Neuronal stem cell (in vitro differentiated cells): ENCODE data around the gene GPSM1.

Experiments
- DNase-seq: peaks from one replicate; pipeline ENCODE4 v3.0.0-alpha.2; 2013; ENCODE audit warnings: low spot score
- H2AFZ ChIP-seq: one replicate; pipeline ENCODE4 v1.6.1; 2013; ENCODE audit warnings: mild to moderate bottlenecking, low read length, inconsistent platforms
- H2AK5ac ChIP-seq: 2 replicates; pipeline ENCODE4 v1.6.1; 2013; ENCODE audit warnings: low read depth, mild to moderate bottlenecking, inconsistent platforms, low read length, moderate library complexity, mixed read lengths
- H2BK120ac ChIP-seq: 2 replicates; pipeline ENCODE4 v1.6.1; 2013; ENCODE audit warnings: low read depth, mild to moderate bottlenecking, inconsistent platforms, low read length, moderate library complexity, mixed read lengths
- H2BK12ac ChIP-seq: one replicate; pipeline ENCODE4 v1.6.1; 2013; ENCODE audit warnings: low read length, inconsistent platforms
- H2BK15ac ChIP-seq: 2 replicates; pipeline ENCODE4 v1.6.1; 2013; ENCODE audit warnings: mild to moderate bottlenecking, low read length, inconsistent platforms, mixed read lengths
- H2BK5ac ChIP-seq: one replicate; pipeline ENCODE4 v1.6.1; 2013; ENCODE audit warnings: inconsistent platforms, mild to moderate bottlenecking, low read length, moderate library complexity
- H3K14ac ChIP-seq: one replicate; pipeline ENCODE4 v1.6.1; 2013; ENCODE audit warnings: low read length, inconsistent platforms
- H3K18ac ChIP-seq: 2 replicates; pipeline ENCODE4 v1.6.1; 2013; ENCODE audit warnings: low read length, inconsistent platforms
- H3K23ac ChIP-seq: 2 replicates; pipeline ENCODE4 v1.6.1; 2013; ENCODE audit warnings: low read depth, mild to moderate bottlenecking, mixed read lengths, low read length, inconsistent platforms; ENCODE audit not compliant: poor library complexity
- H3K27ac ChIP-seq: replicated peaks from 3 replicates; pipeline ENCODE4 v1.5.1; 2013; ENCODE audit warnings: low read length, inconsistent platforms
- H3K27me3 ChIP-seq, 3 experiments: 2 replicates each; pipeline ENCODE4 v1.6.1; 2013; ENCODE audit warnings: low read length in 3 of 3, mild to moderate bottlenecking in 2 of 3, inconsistent platforms in 1 of 3, low read depth in 1 of 3, mixed read lengths in 1 of 3, moderate library complexity in 1 of 3; ENCODE audit not compliant: control insufficient read depth in 3 of 3, insufficient read depth in 3 of 3
- H3K36me3 ChIP-seq, 2 donors: replicated peaks in 1 of 2; 2 replicates each; pipeline ENCODE4 v1.6.1; 2013; ENCODE audit warnings: low read length in 2 of 2; ENCODE audit not compliant: control insufficient read depth in 2 of 2, insufficient read depth in 2 of 2
- H3K4ac ChIP-seq: 2 replicates; pipeline ENCODE4 v1.6.1; 2013; ENCODE audit warnings: inconsistent platforms, mild to moderate bottlenecking, low read length, moderate library complexity
- H3K4me1 ChIP-seq, 2 donors: 1 replicate in 1 of 2; 2 replicates in 1 of 2; pipeline ENCODE4 v1.6.1; 2013; ENCODE audit warnings: low read length in 2 of 2, low read depth in 1 of 2; ENCODE audit not compliant: control insufficient read depth in 2 of 2, insufficient read depth in 1 of 2
- H3K4me2 ChIP-seq: one replicate; pipeline ENCODE4 v1.6.1; 2013; ENCODE audit warnings: mild to moderate bottlenecking, low read length, inconsistent platforms; ENCODE audit not compliant: insufficient read depth, poor library complexity, severe bottlenecking
- H3K4me3 ChIP-seq, 2 donors: 2 replicates each; pipeline ENCODE4 v1.5.1; 2013; ENCODE audit warnings: low read length in 2 of 2, mild to moderate bottlenecking in 2 of 2, inconsistent platforms in 1 of 2, moderate library complexity in 1 of 2
- H3K79me1 ChIP-seq: one replicate; pipeline ENCODE4 v1.6.1; 2013; ENCODE audit warnings: low read depth, mild to moderate bottlenecking, inconsistent platforms, low read length, moderate library complexity
- H3K9ac ChIP-seq: one replicate; pipeline ENCODE4 v1.6.1; 2013; ENCODE audit warnings: mild to moderate bottlenecking, low read depth, low read length, inconsistent platforms; ENCODE audit not compliant: poor library complexity
- H3K9me3 ChIP-seq, 2 donors: replicated peaks in 1 of 2; 2 replicates each; pipeline versions ENCODE3 to v1.6.1; 2013; ENCODE audit warnings: low read length in 2 of 2, mild to moderate bottlenecking in 2 of 2, inconsistent platforms in 1 of 2, low read depth in 1 of 2, mixed read lengths in 1 of 2, moderate library complexity in 1 of 2; ENCODE audit not compliant: control insufficient read depth in 2 of 2, insufficient read depth in 1 of 2
- H4K8ac ChIP-seq: one replicate; pipeline ENCODE4 v1.6.1; 2013; ENCODE audit warnings: low read depth, mild to moderate bottlenecking, inconsistent platforms, low read length, moderate library complexity
- H4K91ac ChIP-seq: one replicate; pipeline ENCODE4 v1.6.1; 2013; ENCODE audit warnings: low read length, low read depth, mild to moderate bottlenecking, inconsistent platforms; ENCODE audit not compliant: poor library complexity
- WGBS, 2 donors: extraction: QIAGEN DNeasy Blood & Tissue Kit; methylation state at CpG; one replicate each; pipeline ENCODE4 v1.1.7; 2013; ENCODE audit warnings: missing lambda C conversion rate in 2 of 2, mixed read lengths in 1 of 2; ENCODE audit not compliant: insufficient read length in 2 of 2, insufficient replicate concordance in 1 of 2; ENCODE audit errors: extremely low coverage in 2 of 2; 5-methylcytosine and 5-hydroxymethylcytosine counted together

The GPSM1 gene

DNA sequence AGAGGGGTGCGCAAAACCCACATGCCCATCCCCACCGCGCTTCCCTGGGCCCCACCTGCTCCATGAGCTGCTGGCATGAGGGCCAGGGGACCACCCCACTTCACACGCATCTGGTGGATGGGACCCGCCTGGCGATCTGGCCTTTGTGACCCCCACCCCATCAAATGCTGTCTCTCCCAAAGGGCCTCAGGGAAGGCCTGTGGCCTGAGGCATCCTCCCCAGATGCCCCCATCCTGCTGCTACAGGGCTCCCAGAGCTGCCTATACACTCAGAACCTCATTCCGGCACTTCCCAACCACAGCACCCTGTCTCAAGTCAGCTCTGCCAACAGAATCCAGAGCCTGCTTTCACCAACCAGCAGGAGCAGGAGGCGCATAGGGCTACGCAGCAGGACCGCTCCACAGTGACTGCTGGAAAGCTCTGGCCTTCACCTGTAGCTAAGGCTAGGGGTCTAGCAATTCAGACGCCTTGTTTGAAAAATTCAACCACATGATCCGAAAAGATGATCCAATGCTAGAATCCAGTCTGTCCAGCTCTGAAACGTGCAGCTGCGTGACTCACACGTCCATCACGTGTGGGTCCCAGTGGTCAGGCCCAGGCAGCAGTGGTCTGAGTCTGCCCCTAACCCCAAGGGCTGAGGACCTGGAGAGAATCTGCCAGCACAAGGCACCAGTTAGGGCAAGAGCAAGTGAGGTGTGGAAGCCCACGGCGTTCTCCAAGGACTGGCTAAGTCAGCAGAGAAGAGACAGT is 74.0 kb downstream of the GPSM1 start:
- Histone ChIP-seq H3K79me1 (peaks cover 20% of the 10 kb centered on the region), H2BK15ac (no peak overlapping the region), H4K91ac (no peak overlapping the region), H2BK5ac (no peak overlapping the region), H3K4ac (no peak overlapping the region), H3K18ac (no peak overlapping the region), H3K4me2 (no peak overlapping the region), H3K4me1 (peaks cover 8 to 15% of the 10 kb centered on the region in 2 donors), H3K36me3 (peaks cover 46 to 68% of the 10 kb centered on the region in 2 donors), H2BK12ac (no peak overlapping the region), H3K27ac (no peak overlapping the region), H3K14ac (no peak overlapping the region), H3K27me3 (no peaks in the 10 kb centered on the region), H2AFZ (no peak overlapping the region), H2AK5ac (peak overlapping the region; percentile 70), H3K9ac (no peak overlapping the region), H3K9me3 (no peaks in the 10 kb centered on the region), H3K23ac (peak overlapping the region; percentile 67), H4K8ac (no peak overlapping the region), H3K4me3 (no peak overlapping the region), H2BK120ac (no peak overlapping the region)
- no CpG with 5 or more reads among the region's 18 CpGs for WGBS, 2 donors
- no peak for DNase-seq

DNA sequence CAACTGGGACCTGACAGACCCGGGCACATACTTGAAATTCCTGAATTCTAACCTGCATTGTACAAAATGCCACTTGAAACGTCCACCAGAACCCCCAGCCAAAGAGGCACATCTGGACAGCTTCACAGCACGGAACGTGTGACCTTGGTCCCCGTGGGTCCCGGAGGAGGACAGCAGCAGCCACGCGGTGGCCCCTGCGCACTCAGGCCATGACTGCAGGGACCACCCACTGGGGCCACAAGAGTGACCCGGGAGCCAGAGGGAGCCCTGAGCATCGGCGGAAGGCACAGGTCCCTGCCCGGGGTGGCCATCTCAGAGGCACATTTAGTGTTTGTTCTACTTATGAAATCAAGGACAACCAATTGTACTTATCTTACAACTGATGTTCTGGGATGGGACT is 74.7 kb downstream of the GPSM1 start:
- H3K4me3 ChIP-seq = peak overlapping the region in 1 of 2 donors; percentile 52
- no peak overlapping the region for H3K4ac ChIP-seq
- DNase-seq = no peak
- H2AK5ac ChIP-seq = no peak overlapping the region
- no peaks in the 10 kb centered on the region for H3K9me3 ChIP-seq
- no peak overlapping the region for H3K27ac ChIP-seq
- no peak overlapping the region for H4K91ac ChIP-seq
- no peak overlapping the region for H4K8ac ChIP-seq
- no peak overlapping the region for H2BK15ac ChIP-seq
- H3K4me2 ChIP-seq = no peak overlapping the region
- H2AFZ ChIP-seq = no peak overlapping the region
- H2BK5ac ChIP-seq = no peak overlapping the region
- no peak overlapping the region for H2BK12ac ChIP-seq
- no CpG with 5 or more reads among the region's 13 CpGs for WGBS, 2 donors
- no peak overlapping the region for H3K18ac ChIP-seq
- peaks cover 8 to 15% of the 10 kb centered on the region in 2 donors for H3K4me1 ChIP-seq
- H3K9ac ChIP-seq = no peak overlapping the region
- H3K27me3 ChIP-seq = no peaks in the 10 kb centered on the region
- no peak overlapping the region for H3K14ac ChIP-seq
- no peak overlapping the region for H3K23ac ChIP-seq
- peaks cover 44 to 65% of the 10 kb centered on the region in 2 donors for H3K36me3 ChIP-seq
- H2BK120ac ChIP-seq = no peak overlapping the region
- H3K79me1 ChIP-seq = peaks cover 19% of the 10 kb centered on the region

DNA sequence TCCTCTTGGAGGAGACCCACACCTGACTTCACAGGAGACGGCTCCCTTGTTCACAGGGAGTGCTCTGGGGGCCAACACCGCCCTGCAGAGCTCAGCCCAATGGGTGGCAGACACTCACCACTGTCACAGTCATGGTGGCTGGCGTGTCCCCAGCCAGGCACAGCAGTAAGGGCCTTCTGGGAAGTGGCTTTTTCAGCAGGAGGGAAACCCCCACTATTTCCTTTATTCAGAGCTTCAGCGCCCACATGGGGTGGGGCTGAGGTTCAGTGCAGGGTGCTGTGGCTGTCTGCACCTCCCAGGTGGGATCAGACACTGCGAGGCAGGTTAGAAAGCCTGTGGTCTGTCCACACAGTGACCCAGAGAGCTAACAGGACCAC is 76.2 kb downstream of the GPSM1 start:
- Histone ChIP-seq H4K8ac (no peak overlapping the region), H3K4me1 (peaks cover 8 to 15% of the 10 kb centered on the region in 2 donors), H3K9ac (peak overlapping the region; percentile 44), H2AK5ac (no peak overlapping the region), H3K36me3 (peaks cover 41 to 63% of the 10 kb centered on the region in 2 donors), H3K27me3 (no peaks in the 10 kb centered on the region), H2BK15ac (no peak overlapping the region), H2AFZ (no peak overlapping the region), H3K14ac (no peak overlapping the region), H3K79me1 (peaks cover 15% of the 10 kb centered on the region), H3K27ac (no peak overlapping the region), H3K23ac (no peak overlapping the region), H3K4ac (no peak overlapping the region), H2BK12ac (no peak overlapping the region), H3K4me2 (no peak overlapping the region), H3K9me3 (no peaks in the 10 kb centered on the region), H3K4me3 (no peak overlapping the region), H3K18ac (no peak overlapping the region), H4K91ac (no peak overlapping the region), H2BK5ac (no peak overlapping the region), H2BK120ac (no peak overlapping the region)
- no CpG with 5 or more reads among the region's 5 CpGs for WGBS, 2 donors
- DNase-seq = no peak

DNA sequence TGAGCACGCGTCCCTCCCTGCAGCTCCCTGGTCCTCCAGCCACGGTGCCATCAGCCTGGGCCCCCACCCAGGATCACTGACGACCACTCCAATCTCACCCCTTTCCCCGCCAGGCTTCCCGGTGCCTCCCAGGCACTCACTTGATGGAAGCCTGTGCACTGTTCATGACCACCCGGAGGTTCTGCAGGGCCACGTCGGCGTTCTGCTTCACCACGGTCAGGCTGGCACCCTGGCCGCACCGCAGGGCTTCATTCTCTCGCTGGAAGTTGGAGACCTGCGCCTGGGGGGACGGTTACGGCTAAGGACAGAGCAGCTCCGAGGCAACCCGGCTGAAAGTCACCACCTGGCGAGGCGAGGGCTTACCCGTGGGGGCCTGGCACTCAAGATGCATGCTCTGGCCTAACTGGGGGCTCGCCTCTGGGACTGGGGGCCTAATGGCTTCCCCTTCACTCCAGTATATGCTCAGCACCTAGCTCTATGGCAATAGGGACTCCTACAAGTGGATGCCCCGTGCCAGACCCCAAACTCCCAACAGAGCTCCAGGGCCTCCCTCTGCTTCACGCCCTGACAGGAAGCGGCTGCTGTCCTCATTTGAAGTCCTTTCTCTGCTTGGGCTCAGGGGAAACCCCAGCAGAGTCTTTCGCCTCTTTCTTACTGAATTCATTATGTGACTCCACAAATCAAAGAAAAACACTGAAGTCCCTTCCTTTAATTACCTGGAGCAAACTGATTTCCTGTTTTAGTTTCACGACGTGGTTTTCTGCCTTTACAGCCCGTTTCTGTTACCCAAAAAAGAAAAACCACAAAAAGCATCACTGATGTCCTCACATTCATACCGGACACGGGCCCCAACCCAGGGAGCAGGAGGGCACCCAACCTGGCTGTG is 76.8 kb downstream of the GPSM1 start:
- peak overlapping the region in 1 of 2 donors; percentile 19 for H3K4me3 ChIP-seq
- no peak overlapping the region for H2AFZ ChIP-seq
- H4K91ac ChIP-seq = no peak overlapping the region
- H3K4me2 ChIP-seq = no peak overlapping the region
- no peak overlapping the region for H3K27ac ChIP-seq
- no peak overlapping the region for H2BK5ac ChIP-seq
- no peak overlapping the region for H2AK5ac ChIP-seq
- no peak overlapping the region for H2BK12ac ChIP-seq
- H2BK15ac ChIP-seq = no peak overlapping the region
- no peak overlapping the region for H3K4ac ChIP-seq
- no CpG with 5 or more reads among the region's 32 CpGs for WGBS, 2 donors
- H3K23ac ChIP-seq = no peak overlapping the region
- H3K9me3 ChIP-seq = no peaks in the 10 kb centered on the region
- DNase-seq = no peak
- H4K8ac ChIP-seq = no peak overlapping the region
- H3K79me1 ChIP-seq = peaks cover 15% of the 10 kb centered on the region
- H3K14ac ChIP-seq = no peak overlapping the region
- no peak overlapping the region for H2BK120ac ChIP-seq
- peaks cover 41 to 64% of the 10 kb centered on the region in 2 donors for H3K36me3 ChIP-seq
- peak overlapping the region; percentile 44 for H3K9ac ChIP-seq
- no peak overlapping the region for H3K18ac ChIP-seq
- peaks cover 7 to 10% of the 10 kb centered on the region in 2 donors for H3K4me1 ChIP-seq
- H3K27me3 ChIP-seq = no peaks in the 10 kb centered on the region
